Limb (tissue), 2 donors: Measurements from ENCODE around the gene PDCD1LG2.

Source experiments
- DNase-seq, 2 donors: peaks; one replicate each; pipeline ENCODE4 v3.0.0-alpha.2; 2016; ENCODE audit errors: extremely low spot score in 2 of 2

The PDCD1LG2 gene

DNA sequence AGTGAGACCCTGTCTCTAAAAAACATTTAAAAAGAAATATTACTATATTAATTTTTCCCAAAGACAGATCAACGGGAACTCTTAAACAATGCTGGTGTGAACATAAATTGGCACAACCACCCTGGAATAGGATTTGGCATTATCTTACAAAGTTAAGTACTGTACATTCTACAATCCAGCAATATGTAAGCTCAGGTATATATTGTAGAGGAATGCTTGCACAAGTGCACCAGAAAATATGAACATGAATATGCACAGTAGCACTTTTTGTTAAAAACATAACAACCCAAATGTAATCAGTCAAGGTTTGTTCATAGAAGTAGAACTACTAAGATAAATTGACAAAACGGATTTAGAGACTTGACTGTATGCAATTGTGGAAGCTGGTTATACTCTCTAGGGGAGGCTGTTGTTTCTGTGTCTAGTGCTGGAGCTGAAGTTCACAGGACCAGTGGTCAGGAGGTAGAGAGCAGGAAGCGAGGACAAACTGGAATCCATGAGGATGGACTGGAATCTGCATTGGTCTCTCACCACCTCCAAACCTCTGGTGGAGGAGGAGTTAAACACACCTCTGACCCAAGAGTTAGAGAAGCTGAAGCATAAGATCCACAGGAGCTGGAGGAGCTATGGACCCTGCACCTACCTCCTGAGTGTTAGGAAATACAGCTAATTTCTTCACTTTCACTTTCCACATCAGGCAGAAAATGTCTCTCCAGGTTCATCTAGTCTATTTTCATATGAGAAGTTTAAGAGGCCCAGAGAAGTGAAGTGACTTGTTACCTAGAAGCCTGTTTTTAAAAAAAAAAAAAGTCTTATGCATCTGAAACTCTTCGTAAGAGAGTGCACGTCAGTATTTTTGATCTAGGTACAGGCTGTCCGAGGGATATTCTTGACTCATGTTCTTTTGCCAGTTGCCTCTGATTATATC, 98.2 kb downstream of the PDCD1LG2 start:
- no peak for DNase-seq

DNA sequence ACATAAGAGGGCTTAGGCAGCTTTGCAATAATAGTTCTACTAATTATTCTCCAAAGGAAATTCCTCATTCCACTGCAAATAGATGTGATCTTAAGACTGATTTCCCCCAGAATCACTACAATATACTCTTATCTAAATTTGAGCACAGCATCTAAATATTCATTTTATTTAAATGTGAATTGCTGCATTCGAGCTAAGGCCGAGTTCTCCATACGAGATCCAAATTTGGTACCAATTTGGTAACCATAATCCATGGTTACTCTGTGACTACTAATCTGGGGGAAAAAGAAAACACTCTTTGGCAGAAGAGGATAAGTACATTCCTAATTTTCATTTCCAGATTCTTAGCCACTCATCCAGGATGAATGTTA, 98.9 kb downstream of the PDCD1LG2 start:
- DNase-seq = no peak

DNA sequence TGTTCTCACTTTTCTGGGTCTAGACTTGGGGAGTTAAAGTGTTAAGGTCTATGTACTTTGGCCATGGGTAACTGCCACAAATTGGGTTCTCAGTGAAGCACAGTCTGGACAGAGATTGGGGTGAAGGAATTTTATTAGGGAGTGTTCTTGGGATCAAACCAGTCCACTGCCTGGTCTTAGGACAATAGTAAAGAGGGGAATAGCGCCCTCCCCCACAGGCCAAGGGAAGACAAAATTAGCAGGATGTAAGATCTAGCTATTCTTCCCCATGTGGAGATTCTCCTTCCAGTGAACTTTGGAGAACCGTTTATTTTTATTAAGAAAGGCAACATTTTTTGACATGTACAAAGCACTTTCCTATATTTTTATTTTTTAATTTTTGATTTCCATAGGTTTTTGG, 100.2 kb downstream of the PDCD1LG2 start:
- DNase-seq = no peak

GRCh38 chr9:5611321-5612184, 101.2 kb downstream of the PDCD1LG2 start:
- no peak for DNase-seq

DNA sequence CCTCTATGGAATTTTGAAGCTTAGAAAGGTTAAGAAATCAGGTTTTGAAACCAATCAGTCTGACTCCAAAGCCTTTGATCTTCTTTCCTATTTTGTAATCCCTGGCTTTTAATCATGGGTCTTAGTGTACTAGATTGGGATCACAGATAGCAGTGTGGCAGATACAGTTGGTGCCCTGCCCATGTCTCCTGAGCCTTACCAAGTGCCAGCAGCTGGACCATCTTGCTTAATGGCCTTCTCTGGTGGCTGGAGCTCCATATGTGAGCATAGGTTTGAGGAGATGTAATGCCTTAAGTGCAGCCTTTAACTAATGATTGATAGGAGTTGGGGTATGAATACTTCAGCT, 101.8 kb downstream of the PDCD1LG2 start:
- DNase-seq = no peak

- DNase-seq = no peak
Observed at GRCh38 chr9:5614192-5614591, 103.9 kb downstream of the PDCD1LG2 start.

DNA sequence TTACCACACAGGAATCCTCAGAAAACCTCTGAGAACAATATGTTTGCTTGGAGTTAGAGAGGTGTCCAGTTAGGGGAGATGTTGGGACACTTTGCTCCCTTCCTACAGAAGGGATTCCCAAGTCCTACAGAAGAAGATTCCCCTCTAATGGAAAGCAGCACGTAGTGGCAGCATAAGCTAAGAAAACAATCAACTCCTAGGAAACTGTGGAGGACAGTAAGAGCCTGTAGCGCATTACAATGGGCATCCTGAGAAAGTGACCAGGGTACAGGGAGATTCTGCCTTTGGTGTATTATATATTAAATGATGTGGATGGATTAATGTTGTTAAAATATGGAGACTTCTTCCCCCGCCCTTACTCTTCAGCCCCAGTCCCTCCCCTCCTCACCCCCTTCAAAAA, 104.7 kb downstream of the PDCD1LG2 start:
- no peak for DNase-seq

- no peak for DNase-seq
Observed at GRCh38 chr9:5617749-5618148, 107.4 kb downstream of the PDCD1LG2 start.

DNA sequence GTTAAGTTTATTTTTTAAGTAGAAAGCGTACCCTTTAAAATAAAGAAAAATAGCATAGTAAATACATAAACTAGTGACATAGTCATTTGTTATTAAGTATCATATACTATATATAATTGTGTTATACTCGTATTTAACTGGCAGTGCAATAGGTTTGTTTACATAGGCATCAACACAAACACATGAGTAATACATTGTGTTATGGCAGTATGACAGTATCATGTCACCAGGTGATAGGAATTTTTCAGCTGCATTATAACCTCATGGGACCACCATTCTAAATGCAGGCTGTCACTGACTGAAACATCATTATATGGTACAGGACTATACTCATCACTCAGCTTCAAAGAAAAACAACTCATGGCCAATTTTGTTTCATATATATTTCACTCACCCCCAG, 110.2 kb downstream of the PDCD1LG2 start:
- DNase-seq = no peak
